K562 treated with DMSO at 1 percent for 12 hours (cell line): ENCODE data around the gene ALCAM. TPM values are rescaled to one million over a fixed set of nuclear protein-coding genes. Genes with fewer than 3 reads are reported as not detected.

Source experiments
- total RNA-seq: library from RNA; unstranded; fragments of 300-600 nt; gene quantifications from 2 replicates; pipeline ENCODE4 v1.2.3, GENCODE V29; 2022; ENCODE audit not compliant: insufficient read depth

Gene ALCAM
- total RNA-seq, result 0.60 TPM in 1 of 2 replicates, not detected in the other

GRCh38 chr3:105366326-105367062 is at the start of gene ALCAM:
ALCAM (plus strand) TSS chr3:105366909.

